ENCODE measurements around the gene PHACTR1.

DNA sequence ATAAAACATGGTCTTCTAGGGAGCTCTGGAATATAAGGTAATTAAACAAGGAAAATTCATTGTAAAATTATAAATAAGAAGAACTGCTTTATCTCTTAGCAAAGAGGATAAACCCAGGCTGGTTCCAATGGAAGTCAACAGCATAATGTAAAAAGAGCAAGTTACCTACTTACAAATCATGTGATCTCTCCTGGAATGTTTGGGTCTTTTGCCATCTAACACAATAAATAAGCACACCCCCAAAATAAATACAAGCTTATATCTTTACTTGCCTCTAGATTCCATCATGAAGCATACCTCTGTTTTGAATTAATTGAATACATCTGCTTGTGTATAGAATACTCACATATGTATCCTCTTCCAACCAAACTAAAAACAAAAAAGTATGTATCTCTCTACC is 2.5 kb upstream of the PHACTR1 start:
- TF ChIP-seq POLR2A (IDR thresholded peaks at IDR 0.05), result no peak
- TF ChIP-seq, protein P1, sequence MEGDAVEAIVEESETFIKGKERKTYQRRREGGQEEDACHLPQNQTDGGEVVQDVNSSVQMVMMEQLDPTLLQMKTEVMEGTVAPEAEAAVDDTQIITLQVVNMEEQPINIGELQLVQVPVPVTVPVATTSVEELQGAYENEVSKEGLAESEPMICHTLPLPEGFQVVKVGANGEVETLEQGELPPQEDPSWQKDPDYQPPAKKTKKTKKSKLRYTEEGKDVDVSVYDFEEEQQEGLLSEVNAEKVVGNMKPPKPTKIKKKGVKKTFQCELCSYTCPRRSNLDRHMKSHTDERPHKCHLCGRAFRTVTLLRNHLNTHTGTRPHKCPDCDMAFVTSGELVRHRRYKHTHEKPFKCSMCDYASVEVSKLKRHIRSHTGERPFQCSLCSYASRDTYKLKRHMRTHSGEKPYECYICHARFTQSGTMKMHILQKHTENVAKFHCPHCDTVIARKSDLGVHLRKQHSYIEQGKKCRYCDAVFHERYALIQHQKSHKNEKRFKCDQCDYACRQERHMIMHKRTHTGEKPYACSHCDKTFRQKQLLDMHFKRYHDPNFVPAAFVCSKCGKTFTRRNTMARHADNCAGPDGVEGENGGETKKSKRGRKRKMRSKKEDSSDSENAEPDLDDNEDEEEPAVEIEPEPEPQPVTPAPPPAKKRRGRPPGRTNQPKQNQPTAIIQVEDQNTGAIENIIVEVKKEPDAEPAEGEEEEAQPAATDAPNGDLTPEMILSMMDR (IDR thresholded peaks at IDR 0.05), result no peak
